Measurements from ENCODE around the gene LAGE3.

LAGE3 gene

DNA sequence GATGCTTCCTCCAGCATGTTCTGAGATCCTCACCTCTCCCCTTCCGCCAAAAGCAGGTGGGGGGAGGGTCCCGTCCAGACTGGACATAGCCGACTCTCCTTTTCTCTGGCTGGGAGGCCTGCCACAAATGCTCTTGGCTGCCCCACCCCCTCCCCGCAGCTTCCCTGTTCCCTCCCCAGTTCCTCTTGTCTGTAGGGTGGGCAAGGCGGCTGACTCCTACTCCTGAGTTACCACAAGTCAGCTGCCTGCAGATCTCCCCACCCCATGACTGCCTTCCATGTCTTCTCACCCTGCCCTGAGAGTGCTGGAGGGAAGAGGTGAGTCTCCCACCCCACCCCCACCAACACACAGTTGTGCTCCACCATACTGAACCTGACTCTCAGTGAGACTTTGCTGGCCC, 47.7 kb downstream of the LAGE3 start:
- DNase-seq: no peak

DNA sequence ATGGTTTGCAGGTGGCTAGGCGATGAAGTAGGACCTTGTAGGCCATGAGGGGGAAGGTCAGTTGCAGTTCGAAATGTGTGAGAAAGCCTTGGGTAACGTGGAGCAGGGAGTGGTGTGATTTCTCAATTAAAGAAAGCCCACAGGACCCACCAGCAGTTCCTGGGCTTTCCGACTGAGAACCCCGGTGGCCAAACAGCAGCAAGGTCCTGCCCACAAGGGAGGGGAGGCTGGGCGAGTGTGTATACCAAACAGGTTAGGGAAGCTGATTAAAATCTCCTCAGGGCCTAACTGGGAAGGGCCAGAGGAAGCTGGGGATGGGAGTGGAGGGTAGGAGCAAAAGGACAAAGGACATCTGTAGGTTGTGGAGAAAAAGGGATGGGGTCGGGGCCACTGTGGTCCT, 48.2 kb downstream of the LAGE3 start:
- DNase-seq: no peak

DNA sequence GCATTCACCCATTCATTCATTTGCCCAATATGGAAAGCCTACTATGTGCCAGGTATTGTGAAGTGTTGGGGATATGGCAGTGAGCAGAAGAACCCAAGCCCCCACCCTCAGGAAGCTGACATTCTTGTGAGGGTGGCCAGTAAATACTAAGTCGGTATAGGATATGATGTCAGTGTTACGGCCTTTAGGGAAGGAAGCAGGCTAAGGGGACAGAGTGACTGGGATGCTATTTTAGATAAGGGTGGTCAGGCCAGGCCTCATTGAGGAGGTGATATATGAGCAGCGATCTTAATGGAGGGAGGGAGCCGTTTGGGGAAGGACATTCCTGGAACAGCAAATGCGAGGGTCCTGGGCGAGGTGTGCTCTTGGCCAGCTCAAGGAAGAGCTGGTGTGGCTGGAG, 48.6 kb downstream of the LAGE3 start:
- DNase-seq: no peak

DNA sequence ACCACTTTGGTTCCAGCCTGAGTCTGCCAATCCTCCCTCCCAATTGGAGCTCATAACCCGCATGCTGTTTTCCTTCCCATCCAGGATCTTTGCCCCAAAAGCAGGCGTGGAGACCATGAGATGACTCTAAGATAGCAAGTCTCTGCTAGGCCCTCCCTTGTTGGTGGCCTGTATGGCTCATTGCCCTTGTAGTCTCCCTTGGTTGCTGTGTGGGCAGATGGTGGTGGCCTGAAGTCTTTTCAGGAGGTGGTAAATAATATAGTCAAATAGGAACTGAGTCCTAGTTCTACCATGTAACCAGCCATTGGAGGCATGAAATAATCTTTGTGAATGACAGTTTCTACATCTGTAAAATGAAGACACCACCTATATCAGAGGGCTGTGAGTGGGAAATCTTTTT, 49.4 kb downstream of the LAGE3 start:
- DNase-seq: no peak

DNA sequence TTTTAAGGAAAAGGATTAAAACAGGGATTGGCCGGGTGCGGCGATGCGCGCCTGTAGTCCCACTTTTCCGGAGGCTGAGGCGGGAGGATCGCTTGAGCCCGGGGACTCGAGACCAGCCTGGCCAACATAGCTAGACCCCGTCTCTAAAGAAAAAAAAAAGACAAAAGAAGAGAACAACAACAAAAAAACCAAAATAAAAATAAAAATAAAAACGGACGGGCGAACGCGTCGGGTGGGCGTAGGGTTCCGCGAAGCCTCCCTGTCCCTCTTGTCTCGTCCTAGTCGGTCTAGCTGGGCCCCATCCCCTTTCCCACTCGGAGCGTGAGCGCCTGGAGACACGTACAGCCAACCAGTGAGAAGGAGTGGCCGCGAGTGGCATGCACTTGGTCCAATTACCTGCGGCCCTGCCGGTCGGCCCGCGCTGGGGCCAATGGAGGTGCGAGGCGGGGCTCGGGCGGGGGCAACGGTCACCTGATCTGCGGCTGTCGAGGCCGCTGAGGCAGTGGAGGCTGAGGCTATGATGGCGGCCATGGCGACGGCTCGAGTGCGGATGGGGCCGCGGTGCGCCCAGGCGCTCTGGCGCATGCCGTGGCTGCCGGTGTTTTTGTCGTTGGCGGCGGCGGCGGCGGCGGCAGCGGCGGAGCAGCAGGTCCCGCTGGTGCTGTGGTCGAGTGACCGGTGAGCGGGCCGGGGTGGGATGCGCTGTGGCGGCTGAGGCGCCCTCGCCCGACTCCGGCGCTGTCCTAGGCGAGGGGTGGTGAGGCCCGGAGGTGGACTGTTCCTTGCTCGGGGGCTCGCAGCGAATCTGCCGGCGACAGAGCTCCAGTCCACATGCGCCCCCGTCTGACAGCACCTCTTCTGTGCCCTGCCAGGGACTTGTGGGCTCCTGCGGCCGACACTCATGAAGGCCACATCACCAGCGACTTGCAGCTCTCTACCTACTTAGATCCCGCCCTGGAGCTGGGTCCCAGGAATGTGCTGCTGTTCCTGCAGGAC, 50.6 kb downstream of the LAGE3 start, which contains the start of gene ATP6AP1:
Gene ATP6AP1 (plus strand): TSS at position 502 of the 996 bp plus-strand sequence. CDS start 16 bp downstream, at position 518.
- DNase-seq: peak; percentile 89

All from CD4-positive, alpha-beta T cell treated with Interleukin-17A for 4 hours (primary cell).